Osteocyte (in vitro differentiated cells): ENCODE data around the gene ZFHX3. TPM values are rescaled to one million over a fixed set of nuclear protein-coding genes. Genes with fewer than 3 reads are reported as not detected.
A peak's percentile ranks its signal among the peaks of the same experiment; 100 is the strongest.

Experiments used
- DNase-seq: peaks from one replicate; pipeline ENCODE4 v3.0.0; 2021; ENCODE audit warnings: mixed read lengths; ENCODE audit not compliant: unreplicated experiment; ENCODE audit errors: extremely low spot score
- H3K27ac Mint-ChIP-seq: one replicate; pipeline ENCODE4 v1.8.0; 2021; ENCODE audit warnings: mild to moderate bottlenecking, mixed read lengths; ENCODE audit not compliant: unreplicated experiment
- H3K27me3 Mint-ChIP-seq: one replicate; pipeline ENCODE4 v1.8.0; 2021; ENCODE audit warnings: mixed read lengths; ENCODE audit not compliant: unreplicated experiment
- H3K36me3 Mint-ChIP-seq: one replicate; pipeline ENCODE4 v1.8.0; 2021; ENCODE audit warnings: mixed read lengths; ENCODE audit not compliant: unreplicated experiment
- H3K4me1 Mint-ChIP-seq: one replicate; pipeline ENCODE4 v1.8.0; 2021; ENCODE audit warnings: mixed read lengths; ENCODE audit not compliant: unreplicated experiment
- H3K4me3 Mint-ChIP-seq: one replicate; pipeline ENCODE4 v1.8.0; 2021; ENCODE audit warnings: mild to moderate bottlenecking, moderate library complexity, mixed read lengths; ENCODE audit not compliant: unreplicated experiment
- H3K9me3 Mint-ChIP-seq: one replicate; pipeline ENCODE4 v1.8.0; 2021; ENCODE audit warnings: mixed read lengths; ENCODE audit not compliant: unreplicated experiment
- CTCF ChIP-seq: fragments of 200-600 bp; sonication (generic); IDR thresholded peaks from 2 replicates; pipeline ENCODE4 v1.5.0; 2021; ENCODE audit warnings: antibody characterized with exemption, mild to moderate bottlenecking, moderate library complexity
- total RNA-seq: library from RNA; stranded (reverse); gene quantifications from 2 replicates; pipeline ENCODE4 v1.2.1, GENCODE V29; 2021

Gene ZFHX3
- total RNA-seq, 1 donor from 2014 or later, result 89.1 TPM

- no peak for TF ChIP-seq CTCF
- H3K9me3 Mint-ChIP-seq, result no peaks in the 10 kb centered on the region
- H3K4me3 Mint-ChIP-seq, result peak overlapping the region; percentile 43
- no peak for DNase-seq
- peaks cover 1% of the 10 kb centered on the region for H3K36me3 Mint-ChIP-seq
- H3K27ac Mint-ChIP-seq, result peak overlapping the region; percentile 88
- no peaks in the 10 kb centered on the region for H3K27me3 Mint-ChIP-seq
- H3K4me1 Mint-ChIP-seq, result peaks cover 87% of the 10 kb centered on the region
These were observed 10.6 kb downstream of the ZFHX3 start for GRCh38 chr16:73037331-73037745.

- Mint-ChIP-seq H3K9me3 (no peaks in the 10 kb centered on the region), H3K4me1 (peaks cover 87% of the 10 kb centered on the region), H3K4me3 (peak overlapping the region; percentile 42), H3K27ac (peak overlapping the region; percentile 88), H3K27me3 (no peaks in the 10 kb centered on the region), H3K36me3 (peaks cover 1% of the 10 kb centered on the region)
- TF ChIP-seq CTCF, result no peak
- no peak for DNase-seq
These were observed 11.7 kb downstream of the ZFHX3 start for GRCh38 chr16:73036074-73036826.

DNA sequence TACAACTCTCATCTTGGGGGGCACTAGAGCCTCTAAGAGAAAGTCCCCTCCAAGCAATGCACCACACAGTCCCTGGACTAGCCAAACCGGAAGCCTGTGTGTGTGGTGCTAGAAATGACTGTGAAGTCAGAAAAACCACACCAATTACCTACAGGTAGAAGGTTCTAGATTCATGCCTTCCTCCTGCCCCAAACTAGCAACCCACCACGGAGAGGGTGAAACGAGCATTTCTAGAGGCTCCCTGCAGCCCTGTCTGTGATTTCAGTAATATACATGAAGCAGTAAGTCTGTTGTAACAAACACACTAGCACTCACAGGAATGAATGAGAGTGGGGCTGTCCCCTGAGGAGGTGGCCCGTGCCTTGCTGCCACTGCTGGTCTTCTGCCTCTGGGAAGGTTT, 13.6 kb downstream of the ZFHX3 start:
- no peak for DNase-seq
- Mint-ChIP-seq H3K4me3 (no peak overlapping the region), H3K9me3 (no peaks in the 10 kb centered on the region), H3K27me3 (no peaks in the 10 kb centered on the region), H3K27ac (peak overlapping the region; percentile 92), H3K36me3 (peaks cover 7% of the 10 kb centered on the region), H3K4me1 (peaks cover 91% of the 10 kb centered on the region)
- TF ChIP-seq CTCF, result no peak

DNA sequence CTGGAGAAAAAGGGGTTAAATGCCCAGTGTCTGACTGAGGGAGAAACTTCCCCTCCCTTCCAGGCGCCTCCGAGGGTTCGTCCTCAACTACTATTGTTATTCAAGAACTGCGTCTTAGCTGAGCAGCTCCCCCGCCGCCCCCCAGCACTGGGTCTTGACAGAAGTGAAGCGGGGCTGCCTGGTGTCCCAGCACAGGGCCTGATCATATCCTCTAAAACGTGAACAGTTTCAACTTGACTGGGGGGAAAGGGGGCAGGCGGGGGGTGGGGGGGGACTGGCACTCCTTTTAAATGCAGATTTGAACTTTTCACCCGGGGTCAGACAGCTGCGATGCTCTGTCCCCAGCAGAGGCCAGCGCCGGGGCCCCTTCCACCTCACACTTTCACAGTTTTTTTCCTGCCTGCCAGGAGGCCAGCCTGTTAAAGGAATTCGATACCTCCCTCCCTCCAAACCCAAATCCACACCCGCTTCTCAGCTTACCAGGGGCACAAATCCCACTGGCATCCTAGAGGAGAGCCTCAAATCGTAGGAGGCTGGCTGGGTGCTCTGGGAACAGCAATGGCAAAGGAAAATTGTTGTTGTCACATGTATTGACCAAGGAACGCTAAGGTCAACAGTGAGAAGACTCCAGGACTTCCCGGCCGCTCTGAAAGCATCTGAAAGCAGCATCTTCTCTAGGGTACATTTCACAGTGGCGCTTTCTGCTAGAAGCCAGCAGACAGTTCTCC, 14.5 kb downstream of the ZFHX3 start:
- peaks cover 96% of the 10 kb centered on the region for H3K4me1 Mint-ChIP-seq
- H3K27me3 Mint-ChIP-seq, result no peaks in the 10 kb centered on the region
- H3K9me3 Mint-ChIP-seq, result no peaks in the 10 kb centered on the region
- peaks cover 10% of the 10 kb centered on the region for H3K36me3 Mint-ChIP-seq
- peak overlapping the region; percentile 92 for H3K27ac Mint-ChIP-seq
- H3K4me3 Mint-ChIP-seq, result peak overlapping the region; percentile 51
- no peak for DNase-seq
- TF ChIP-seq CTCF, result no peak
